ENCODE measurements around the gene ELMOD3.
"Not testable (repeated sequence)": the region's sequence is repeated elsewhere in the genome, so short reads cannot be mapped to it uniquely, and the experiment has no call there.

ELMOD3 gene

GRCh38 chr2:85354286-85355072, at the start of gene ELMOD3, which contains the start of gene RETSAT:
Gene ELMOD3, plus strand, starts transcription at chr2:85354769. Its CDS starts 2,430 bp downstream, at chr2:85357199.
Gene RETSAT, minus strand, starts transcription at chr2:85354528. Its CDS starts 21 bp downstream, at chr2:85354507.
- peak; percentile 99 for DNase-seq

- no peak for DNase-seq
These were observed 47.1 kb upstream of the ELMOD3 start for GRCh38 chr2:85307527-85307897.

- DNase-seq = no peak
These were observed 46.4 kb upstream of the ELMOD3 start for GRCh38 chr2:85308201-85308600.

GRCh38 chr2:85308896-85309555, 45.5 kb upstream of the ELMOD3 start:
- no peak for DNase-seq

- DNase-seq = no peak
These were observed 44.8 kb upstream of the ELMOD3 start for GRCh38 chr2:85309699-85310321.

GRCh38 chr2:85310330-85310729, 44.2 kb upstream of the ELMOD3 start:
- no peak for DNase-seq

GRCh38 chr2:85312404-85312803, 42.2 kb upstream of the ELMOD3 start:
- no peak for DNase-seq

GRCh38 chr2:85314884-85315242, 39.7 kb upstream of the ELMOD3 start:
- DNase-seq = no peak

GRCh38 chr2:85315921-85316320, 38.6 kb upstream of the ELMOD3 start:
- not testable (repeated sequence) for DNase-seq

- DNase-seq = no peak
These were observed 36.1 kb upstream of the ELMOD3 start for GRCh38 chr2:85318222-85319074.

- DNase-seq = no peak
These were observed 34.8 kb upstream of the ELMOD3 start for GRCh38 chr2:85319796-85320195.

GRCh38 chr2:85323351-85323987, 31.1 kb upstream of the ELMOD3 start:
- DNase-seq = no peak

GRCh38 chr2:85323988-85324367, 30.6 kb upstream of the ELMOD3 start:
- DNase-seq = not testable (repeated sequence)

GRCh38 chr2:85324639-85325465, 29.7 kb upstream of the ELMOD3 start:
- no peak for DNase-seq

- DNase-seq = no peak
These were observed 29.1 kb upstream of the ELMOD3 start for GRCh38 chr2:85325466-85325811.

- peak; percentile 50 for DNase-seq
These were observed 28.0 kb upstream of the ELMOD3 start for GRCh38 chr2:85326406-85327159.

GRCh38 chr2:85327160-85327821, 27.3 kb upstream of the ELMOD3 start:
- DNase-seq = peak; percentile 56

GRCh38 chr2:85327822-85328617, 26.5 kb upstream of the ELMOD3 start, which contains the start of gene TGOLN2:
Gene TGOLN2, minus strand, starts transcription at chr2:85327989. Its CDS starts 27 bp downstream, at chr2:85327962.
- peak; percentile 94 for DNase-seq

GRCh38 chr2:85329181-85329651, 25.4 kb upstream of the ELMOD3 start:
- peak; percentile 72 for DNase-seq
